GM12878 (cell line): ENCODE measurements around the gene STON2. TPM values are rescaled to one million over a fixed set of nuclear protein-coding genes. Genes with fewer than 3 reads are reported as not detected.

Experiments used
- ATAC-seq: fragments of 200-7000 bp; cut with Tn5 transposase; 3 replicates; pipeline ENCODE4 v1.9.1; 2020; ENCODE audit warnings: mild to moderate bottlenecking, moderate library complexity
- BruUV-seq: library from RNA; stranded (reverse); fragments of 400-500 nt; replicated peaks from 2 replicates; lab custom pipeline; 2021; lab: Mats Ljungman, UMichigan
- CTCF ChIA-PET: fragments of 300-600 bp; sonication (Branson Sonifier 250); formaldehyde crosslinking; extraction: SDS; loops from one replicate; lab custom pipeline; 2021; ENCODE audit warnings: inconsistent platforms; lab: Yijun Ruan, JAX
- POLR2A ChIA-PET: fragments of 350-600 bp; formaldehyde crosslinking; extraction: SDS; loops from one replicate; lab custom pipeline; 2021; ENCODE audit warnings: inconsistent platforms; lab: Charles Lee
- RAD21 ChIA-PET: fragments of 300-600 bp; sonication (Branson Sonifier 250); formaldehyde crosslinking; loops from one replicate; lab custom pipeline; 2023; ENCODE audit warnings: antibody characterized with exemption; ENCODE audit not compliant: unreplicated experiment; lab: Charles Lee
- SMC1A ChIA-PET: fragments of 300-600 bp; sonication (Branson Sonifier 250); formaldehyde crosslinking; loops from one replicate; lab custom pipeline; 2023; ENCODE audit not compliant: unreplicated experiment, uncharacterized antibody; lab: Charles Lee
- DNase-seq: peaks from one replicate; pipeline ENCODE4 v3.0.0-alpha.2; 2011; ENCODE audit warnings: low read depth, low spot score
- FAIRE-seq: peaks from 3 replicates; lab custom pipeline; 2011; peaks lifted over from hg19 to GRCh38; lab: Jason Lieb, UNC
- H2AFZ ChIP-seq: 2 replicates; pipeline ENCODE4 v1.6.0; 2011; ENCODE audit warnings: low read depth, low read length, control low read depth; ENCODE audit not compliant: control insufficient read depth
- H3K27ac ChIP-seq: 2 replicates; pipeline ENCODE4 v1.5.1; 2011; ENCODE audit warnings: control low read depth; ENCODE audit not compliant: control insufficient read depth, insufficient read depth
- H3K27me3 ChIP-seq, 2 experiments: replicated peaks in 1 of 2; 2 replicates each; pipeline versions ENCODE4 v1.6.0 to v1.6.1; 2011; ENCODE audit warnings: low read length in 1 of 2; ENCODE audit not compliant: control insufficient read depth in 2 of 2, insufficient read depth in 2 of 2
- H3K36me3 ChIP-seq, 2 experiments: 2 replicates each; pipeline ENCODE4 v1.5.1; 2011; ENCODE audit warnings: low read length in 1 of 2; ENCODE audit not compliant: control insufficient read depth in 2 of 2, insufficient read depth in 2 of 2
- H3K4me1 ChIP-seq: 2 replicates; pipeline ENCODE4 v1.6.1; 2011; ENCODE audit warnings: mild to moderate bottlenecking, low read length, moderate library complexity, mixed read lengths; ENCODE audit not compliant: control insufficient read depth, insufficient read depth
- H3K4me2 ChIP-seq: 2 replicates; pipeline ENCODE4 v1.6.0; 2011; ENCODE audit warnings: control low read depth; ENCODE audit not compliant: control insufficient read depth, insufficient read depth
- H3K4me3 ChIP-seq: fragments of 200-600 bp; sonication (generic); 2 replicates; pipeline ENCODE4 v1.5.1; 2016
- H3K79me2 ChIP-seq: 2 replicates; pipeline ENCODE4 v1.6.0; 2011; ENCODE audit warnings: low read length; ENCODE audit not compliant: control insufficient read depth, insufficient read depth
- H3K9ac ChIP-seq: 2 replicates; pipeline ENCODE4 v1.8.0; 2011; ENCODE audit warnings: low read length, control low read depth, mixed read lengths; ENCODE audit not compliant: control insufficient read depth, insufficient read depth
- H3K9me3 ChIP-seq: replicated peaks from 3 replicates; pipeline ENCODE4 v1.5.1; 2011; ENCODE audit warnings: mild to moderate bottlenecking, low read length; ENCODE audit not compliant: control insufficient read depth, insufficient read depth
- H4K20me1 ChIP-seq: 2 replicates; pipeline ENCODE4 v1.6.0; 2011; ENCODE audit not compliant: control insufficient read depth, insufficient read depth
- MYC ChIP-seq: IDR thresholded peaks from 2 replicates; pipeline ENCODE4 v1.6.1; 2011; ENCODE audit warnings: mild to moderate bottlenecking, low read length, moderate library complexity, inconsistent platforms; ENCODE audit not compliant: insufficient read depth, insufficient replicate concordance, insufficient read length, severe bottlenecking
- NFXL1 ChIP-seq: fragments of 450-650 bp; IDR thresholded peaks from 2 replicates; pipeline ENCODE4 v1.6.1; 2017; ENCODE audit warnings: antibody characterized with exemption, mild to moderate bottlenecking, borderline replicate concordance
- NR2C1 ChIP-seq: fragments of 450-650 bp; IDR thresholded peaks from 2 replicates; pipeline ENCODE4 v1.6.1; 2017; ENCODE audit warnings: antibody characterized with exemption, mild to moderate bottlenecking, moderate library complexity
- SIN3A ChIP-seq: IDR thresholded peaks from 2 replicates; pipeline ENCODE4 v1.6.1; 2012; ENCODE audit warnings: low read depth, low read length, improper control_type of control experiment
- ZBED1 ChIP-seq: IDR thresholded peaks from 2 replicates; pipeline ENCODE4 v1.6.1; 2016; ENCODE audit warnings: borderline replicate concordance
- ZNF217 ChIP-seq: fragments of 450-650 bp; IDR thresholded peaks from 2 replicates; pipeline ENCODE4 v1.6.1; 2017; ENCODE audit warnings: antibody characterized with exemption, mild to moderate bottlenecking
- ZNF622 ChIP-seq: fragments of 450-650 bp; IDR thresholded peaks from 2 replicates; pipeline ENCODE4 v1.6.1; 2017; ENCODE audit warnings: mild to moderate bottlenecking, inconsistent platforms
- WGBS: methylation state at CpG from one replicate; pipeline ENCODE4 v1.1.6; 2016; ENCODE audit warnings: low lambda C conversion rate; ENCODE audit not compliant: insufficient replicate concordance, insufficient coverage; ENCODE audit errors: missing lambda C conversion rate; 5-methylcytosine and 5-hydroxymethylcytosine counted together
- in situ Hi-C: fragments of 300-500 bp; cut with MboI; formaldehyde crosslinking; loops from 9 replicates; pipeline ENCODE4 v1.14.3; 2018; ENCODE audit warnings: mixed read lengths
- intact Hi-C: fragments of 100-400 bp; cut with micrococcal nuclease; formaldehyde crosslinking; loops from one replicate; pipeline ENCODE4 v1.14.2; 2022; ENCODE audit not compliant: unreplicated experiment
- polyA plus RNA-seq, 11 experiments: library from polyadenylated mRNA; depleted of rRNA in 4 of 11; unstranded in 6 of 11; stranded (reverse) in 5 of 11; fragments of >200 nt; fragmentation: Nextera tagmentation in 4 of 11; fragmentation: Illumina TruSeq in 1 of 11; extraction: Ambion mirVana in 4 of 11; extraction: Trizol in 1 of 11; gene quantifications; 1 replicate in 1 of 11; 2 replicates in 10 of 11; pipeline versions ENCODE4 v1.2.1 to v1.2.3, GENCODE V29; 2011 to 2016; ENCODE audit warnings: inconsistent platforms in 2 of 11, missing spikeins in 2 of 11, low read depth in 1 of 11
- total RNA-seq, 4 experiments: library from RNA; depleted of rRNA in 3 of 4; stranded (reverse); fragments of >200 nt in 3 of 4; fragmentation: Illumina TruSeq in 1 of 4; extraction: Trizol in 1 of 4; gene quantifications; 2 replicates each; pipeline versions ENCODE4 v1.2.1 to v1.2.3, GENCODE V29; 2013 to 2021
- TF ChIP-seq, protein P1 (sequence below): IDR thresholded peaks from 2 replicates; pipeline ENCODE4 v1.6.1; 2011; ENCODE audit warnings: mild to moderate bottlenecking, low read depth, low read length, moderate library complexity; ENCODE audit not compliant: insufficient replicate concordance
- TF ChIP-seq, protein P2 (sequence below): fragments of 450-650 bp; IDR thresholded peaks from 2 replicates; pipeline ENCODE4 v1.6.1; 2017; ENCODE audit warnings: borderline replicate concordance
- TF ChIP-seq, protein P3 (sequence below): IDR thresholded peaks from 2 replicates; pipeline ENCODE4 v1.6.1; 2011; ENCODE audit warnings: low read depth, low read length, improper control_type of control experiment, borderline replicate concordance
- TF ChIP-seq, protein P4 (sequence below): fragments of 450-650 bp; IDR thresholded peaks from 2 replicates; pipeline ENCODE4 v1.6.1; 2017; ENCODE audit warnings: mild to moderate bottlenecking, moderate library complexity

Gene STON2
- total and polyA plus RNA-seq, 10 of the 15 experiments (the other 5 are each of a cell fraction or from before 2014, with no cell fraction given), result 0.03 to 0.13 (median 0.03) TPM; not detected in 7

DNA sequence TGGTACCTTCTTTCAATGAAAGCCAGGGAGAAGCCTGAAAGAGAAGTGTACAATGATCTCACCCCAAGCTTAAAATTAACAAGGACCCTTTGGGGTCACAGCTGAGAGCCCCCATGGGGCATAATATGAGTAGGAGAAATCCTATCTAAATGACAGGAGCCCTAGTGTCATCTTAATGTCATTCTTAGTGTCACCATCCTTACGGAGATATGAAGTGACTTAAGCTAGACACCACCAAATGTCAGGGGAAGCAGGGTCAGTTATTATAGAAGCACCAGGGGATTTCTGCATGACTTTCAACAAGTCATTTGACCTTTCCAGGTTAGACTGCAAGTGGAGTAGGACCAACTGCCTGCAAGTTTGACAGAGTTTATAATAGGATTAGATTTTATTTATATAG, 28.9 kb upstream of the STON2 start:
- Histone ChIP-seq H2AFZ (no peak overlapping the region), H3K27me3 (peaks cover 0 to 3% of the 10 kb centered on the region in 2 experiments; a peak in 3 of 4 replicates), H3K4me3 (no peak overlapping the region), H4K20me1 (no peaks in the 10 kb centered on the region), H3K36me3 (no peaks in the 10 kb centered on the region), H3K4me1 (no peaks in the 10 kb centered on the region), H3K27ac (no peak overlapping the region), H3K79me2 (no peaks in the 10 kb centered on the region), H3K4me2 (no peak overlapping the region), H3K9me3 (no peaks in the 10 kb centered on the region), H3K9ac (no peak overlapping the region)
- CTCF ChIA-PET, result interaction anchor here (1.0 kb wide), 2 partner anchors 13 to 158 kb away, joined by 3 read pairs; no protein-coding TSS in a partner anchor
- WGBS, result 0% methylated on average over 1 of the region's 1 CpG
- TF ChIP-seq, protein P1, sequence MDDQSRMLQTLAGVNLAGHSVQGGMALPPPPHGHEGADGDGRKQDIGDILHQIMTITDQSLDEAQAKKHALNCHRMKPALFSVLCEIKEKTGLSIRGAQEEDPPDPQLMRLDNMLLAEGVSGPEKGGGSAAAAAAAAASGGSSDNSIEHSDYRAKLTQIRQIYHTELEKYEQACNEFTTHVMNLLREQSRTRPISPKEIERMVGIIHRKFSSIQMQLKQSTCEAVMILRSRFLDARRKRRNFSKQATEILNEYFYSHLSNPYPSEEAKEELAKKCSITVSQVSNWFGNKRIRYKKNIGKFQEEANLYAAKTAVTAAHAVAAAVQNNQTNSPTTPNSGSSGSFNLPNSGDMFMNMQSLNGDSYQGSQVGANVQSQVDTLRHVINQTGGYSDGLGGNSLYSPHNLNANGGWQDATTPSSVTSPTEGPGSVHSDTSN, result no peak
- TF ChIP-seq NFXL1 (no peak), SIN3A (no peak), NR2C1 (no peak), ZBED1 (no peak), ZNF622 (no peak), ZNF217 (no peak), MYC (no peak)
- TF ChIP-seq, protein P2, sequence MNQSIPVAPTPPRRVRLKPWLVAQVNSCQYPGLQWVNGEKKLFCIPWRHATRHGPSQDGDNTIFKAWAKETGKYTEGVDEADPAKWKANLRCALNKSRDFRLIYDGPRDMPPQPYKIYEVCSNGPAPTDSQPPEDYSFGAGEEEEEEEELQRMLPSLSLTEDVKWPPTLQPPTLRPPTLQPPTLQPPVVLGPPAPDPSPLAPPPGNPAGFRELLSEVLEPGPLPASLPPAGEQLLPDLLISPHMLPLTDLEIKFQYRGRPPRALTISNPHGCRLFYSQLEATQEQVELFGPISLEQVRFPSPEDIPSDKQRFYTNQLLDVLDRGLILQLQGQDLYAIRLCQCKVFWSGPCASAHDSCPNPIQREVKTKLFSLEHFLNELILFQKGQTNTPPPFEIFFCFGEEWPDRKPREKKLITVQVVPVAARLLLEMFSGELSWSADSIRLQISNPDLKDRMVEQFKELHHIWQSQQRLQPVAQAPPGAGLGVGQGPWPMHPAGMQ, result no peak
- TF ChIP-seq, protein P3, sequence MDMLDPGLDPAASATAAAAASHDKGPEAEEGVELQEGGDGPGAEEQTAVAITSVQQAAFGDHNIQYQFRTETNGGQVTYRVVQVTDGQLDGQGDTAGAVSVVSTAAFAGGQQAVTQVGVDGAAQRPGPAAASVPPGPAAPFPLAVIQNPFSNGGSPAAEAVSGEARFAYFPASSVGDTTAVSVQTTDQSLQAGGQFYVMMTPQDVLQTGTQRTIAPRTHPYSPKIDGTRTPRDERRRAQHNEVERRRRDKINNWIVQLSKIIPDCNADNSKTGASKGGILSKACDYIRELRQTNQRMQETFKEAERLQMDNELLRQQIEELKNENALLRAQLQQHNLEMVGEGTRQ, result no peak
- TF ChIP-seq, protein P4, sequence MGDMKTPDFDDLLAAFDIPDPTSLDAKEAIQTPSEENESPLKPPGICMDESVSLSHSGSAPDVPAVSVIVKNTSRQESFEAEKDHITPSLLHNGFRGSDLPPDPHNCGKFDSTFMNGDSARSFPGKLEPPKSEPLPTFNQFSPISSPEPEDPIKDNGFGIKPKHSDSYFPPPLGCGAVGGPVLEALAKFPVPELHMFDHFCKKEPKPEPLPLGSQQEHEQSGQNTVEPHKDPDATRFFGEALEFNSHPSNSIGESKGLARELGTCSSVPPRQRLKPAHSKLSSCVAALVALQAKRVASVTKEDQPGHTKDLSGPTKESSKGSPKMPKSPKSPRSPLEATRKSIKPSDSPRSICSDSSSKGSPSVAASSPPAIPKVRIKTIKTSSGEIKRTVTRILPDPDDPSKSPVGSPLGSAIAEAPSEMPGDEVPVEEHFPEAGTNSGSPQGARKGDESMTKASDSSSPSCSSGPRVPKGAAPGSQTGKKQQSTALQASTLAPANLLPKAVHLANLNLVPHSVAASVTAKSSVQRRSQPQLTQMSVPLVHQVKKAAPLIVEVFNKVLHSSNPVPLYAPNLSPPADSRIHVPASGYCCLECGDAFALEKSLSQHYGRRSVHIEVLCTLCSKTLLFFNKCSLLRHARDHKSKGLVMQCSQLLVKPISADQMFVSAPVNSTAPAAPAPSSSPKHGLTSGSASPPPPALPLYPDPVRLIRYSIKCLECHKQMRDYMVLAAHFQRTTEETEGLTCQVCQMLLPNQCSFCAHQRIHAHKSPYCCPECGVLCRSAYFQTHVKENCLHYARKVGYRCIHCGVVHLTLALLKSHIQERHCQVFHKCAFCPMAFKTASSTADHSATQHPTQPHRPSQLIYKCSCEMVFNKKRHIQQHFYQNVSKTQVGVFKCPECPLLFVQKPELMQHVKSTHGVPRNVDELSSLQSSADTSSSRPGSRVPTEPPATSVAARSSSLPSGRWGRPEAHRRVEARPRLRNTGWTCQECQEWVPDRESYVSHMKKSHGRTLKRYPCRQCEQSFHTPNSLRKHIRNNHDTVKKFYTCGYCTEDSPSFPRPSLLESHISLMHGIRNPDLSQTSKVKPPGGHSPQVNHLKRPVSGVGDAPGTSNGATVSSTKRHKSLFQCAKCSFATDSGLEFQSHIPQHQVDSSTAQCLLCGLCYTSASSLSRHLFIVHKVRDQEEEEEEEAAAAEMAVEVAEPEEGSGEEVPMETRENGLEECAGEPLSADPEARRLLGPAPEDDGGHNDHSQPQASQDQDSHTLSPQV, result no peak
- intact Hi-C loops (no loop called here), in situ Hi-C loops (no loop called here)
- DNase-seq (no peak), FAIRE-seq (no peak), ATAC-seq (no peak)
- SMC1A ChIA-PET, result no interaction called here
- RAD21 ChIA-PET, result no interaction called here
- POLR2A ChIA-PET, result no interaction called here
- BruUV-seq, result no TSS peak
